ENCODE data around the gene SMIM35.
"Not testable (repeated sequence)": the region's sequence is repeated elsewhere in the genome, so short reads cannot be mapped to it uniquely, and the experiment has no call there.

SMIM35 gene

GRCh38 chr11:118080296-118080695 lies 6.5 kb downstream of the SMIM35 start:
- DNase-seq (ENCODE audit: low spot score): no peak

- no peak for DNase-seq (ENCODE audit: low spot score)
These were observed 7.3 kb downstream of the SMIM35 start for GRCh38 chr11:118079491-118079890.

- no peak for DNase-seq (ENCODE audit: low spot score)
These were observed 7.8 kb downstream of the SMIM35 start for GRCh38 chr11:118078911-118079411.

- no peak for DNase-seq (ENCODE audit: low spot score)
These were observed 9.9 kb downstream of the SMIM35 start, which contains the start of gene TMPRSS4 for GRCh38 chr11:118076754-118077281. TMPRSS4 (plus strand) TSS chr11:118077078; CDS start chr11:118077303, 225 bp downstream.

GRCh38 chr11:118074785-118075184 lies 12.0 kb downstream of the SMIM35 start:
- no peak for DNase-seq (ENCODE audit: low spot score)

- no peak for DNase-seq (ENCODE audit: low spot score)
These were observed 12.6 kb downstream of the SMIM35 start for GRCh38 chr11:118074091-118074685.

GRCh38 chr11:118073554-118073953 lies 13.2 kb downstream of the SMIM35 start:
- DNase-seq (ENCODE audit: low spot score): no peak

- DNase-seq (ENCODE audit: low spot score): no peak
These were observed 15.2 kb downstream of the SMIM35 start for GRCh38 chr11:118071416-118072030.

GRCh38 chr11:118068945-118069612 lies 17.7 kb downstream of the SMIM35 start:
- no peak for DNase-seq (ENCODE audit: low spot score)

- DNase-seq (ENCODE audit: low spot score): no peak
These were observed 18.4 kb downstream of the SMIM35 start for GRCh38 chr11:118068206-118068944.

GRCh38 chr11:118067006-118067405 lies 19.8 kb downstream of the SMIM35 start:
- DNase-seq (ENCODE audit: low spot score): no peak

GRCh38 chr11:118065384-118065783 lies 21.4 kb downstream of the SMIM35 start:
- DNase-seq (ENCODE audit: low spot score): no peak

- DNase-seq (ENCODE audit: low spot score): no peak
These were observed 21.8 kb downstream of the SMIM35 start for GRCh38 chr11:118064956-118065355.

- DNase-seq (ENCODE audit: low spot score): not testable (repeated sequence)
These were observed 24.1 kb downstream of the SMIM35 start for GRCh38 chr11:118062631-118063030.

- DNase-seq (ENCODE audit: low spot score): not testable (repeated sequence)
These were observed 24.6 kb downstream of the SMIM35 start for GRCh38 chr11:118062181-118062580.

GRCh38 chr11:118061586-118062125 lies 25.1 kb downstream of the SMIM35 start:
- no peak for DNase-seq (ENCODE audit: low spot score)

- DNase-seq (ENCODE audit: low spot score): no peak
These were observed 25.9 kb downstream of the SMIM35 start for GRCh38 chr11:118060869-118061268.

- no peak for DNase-seq (ENCODE audit: low spot score)
These were observed 26.6 kb downstream of the SMIM35 start for GRCh38 chr11:118060081-118060661.

GRCh38 chr11:118059246-118059940 lies 27.4 kb downstream of the SMIM35 start:
- no peak for DNase-seq (ENCODE audit: low spot score)

- DNase-seq (ENCODE audit: low spot score): no peak
These were observed 28.2 kb downstream of the SMIM35 start for GRCh38 chr11:118058311-118059245.
